Activated T-cell treated with anti-CD3 and anti-CD28 coated beads for 1 hour (primary cell): ENCODE measurements around the gene MCMBP.
A peak's percentile ranks its signal among the peaks of the same experiment; 100 is the strongest.
"Not testable (repeated sequence)": the region's sequence is repeated elsewhere in the genome, so short reads cannot be mapped to it uniquely, and the experiment has no call there.

Experiments used
- DNase-seq: peaks from one replicate; pipeline ENCODE4 v3.0.0-alpha.2; 2020; ENCODE audit warnings: low read depth

The MCMBP gene

DNA sequence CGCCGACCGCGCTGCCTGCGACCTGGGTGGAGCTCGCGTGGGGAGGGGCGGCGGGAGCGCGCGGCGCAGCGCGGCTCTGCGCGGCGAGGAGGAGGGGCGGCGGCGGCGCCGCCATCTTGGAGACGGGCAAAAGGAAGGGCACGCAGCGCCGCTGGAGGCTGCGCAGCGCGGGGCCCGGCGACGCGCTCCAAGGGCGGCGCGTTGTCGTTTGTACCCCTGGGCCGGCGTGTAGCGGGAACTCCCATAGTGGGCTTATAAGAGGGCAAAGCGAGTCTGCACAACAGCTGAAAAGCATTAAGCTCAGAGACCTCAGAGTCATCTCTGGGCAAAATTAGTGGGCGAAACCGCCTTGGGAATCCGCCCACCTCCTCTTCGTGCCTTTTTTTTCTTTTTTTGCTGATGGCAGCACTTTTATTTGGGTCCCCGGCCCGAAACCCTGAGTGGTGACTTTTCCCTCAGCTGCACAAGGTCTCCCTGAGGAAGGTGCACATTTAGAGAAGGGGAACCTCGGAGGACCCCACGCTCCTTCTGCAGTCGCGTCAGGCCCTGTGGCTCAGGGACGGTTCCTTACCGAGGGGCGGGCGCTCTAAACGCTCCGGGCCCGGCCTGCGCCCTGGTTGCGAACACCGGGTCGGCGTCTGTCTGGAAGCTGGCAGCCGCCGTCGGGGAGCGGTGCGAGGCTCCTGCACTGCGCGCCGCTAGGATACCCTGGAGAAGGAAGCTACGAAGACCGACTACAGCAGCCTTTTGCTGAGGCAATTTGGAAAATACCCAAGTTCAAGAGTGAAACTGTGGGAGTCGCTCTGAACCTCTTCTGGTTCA is 428 bp upstream of the MCMBP start:
- DNase-seq = peak; percentile 80

DNA sequence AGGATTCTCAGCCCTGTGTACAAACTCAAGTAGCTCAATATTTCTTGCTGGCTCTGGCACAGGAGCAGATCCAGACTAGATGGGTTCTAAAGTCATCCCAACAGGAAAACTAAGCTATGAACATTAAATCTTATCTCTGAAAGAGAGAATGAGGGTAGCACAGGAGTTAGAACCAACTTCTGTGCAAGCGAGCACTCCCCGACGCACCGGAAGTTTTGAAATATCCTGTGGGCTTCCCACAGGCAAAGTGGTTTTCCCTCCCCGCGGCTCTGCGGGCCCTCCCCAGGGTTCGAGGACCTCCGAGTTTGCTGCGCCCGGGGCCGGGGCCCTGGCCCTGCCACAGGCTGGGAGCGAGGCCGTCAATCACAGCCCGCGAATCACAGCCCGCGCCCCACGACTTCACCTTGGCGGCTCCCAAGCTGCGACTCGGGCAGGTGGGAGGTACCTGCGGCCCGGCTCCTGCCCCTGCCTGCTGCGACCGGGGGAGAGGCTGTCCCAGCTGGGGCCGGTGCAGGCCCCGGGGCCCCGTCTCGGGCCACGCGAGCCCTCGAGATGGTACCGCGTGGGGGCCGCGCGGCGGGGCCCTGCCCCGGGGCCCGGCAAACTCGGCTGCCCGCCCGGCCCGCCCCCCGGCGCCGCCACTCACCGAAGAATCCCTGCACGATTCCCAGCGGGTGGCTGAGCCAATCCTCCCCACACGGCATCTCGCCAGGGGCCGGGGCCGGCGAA is 598 bp downstream of the MCMBP start:
- peak; percentile 25 for DNase-seq

DNA sequence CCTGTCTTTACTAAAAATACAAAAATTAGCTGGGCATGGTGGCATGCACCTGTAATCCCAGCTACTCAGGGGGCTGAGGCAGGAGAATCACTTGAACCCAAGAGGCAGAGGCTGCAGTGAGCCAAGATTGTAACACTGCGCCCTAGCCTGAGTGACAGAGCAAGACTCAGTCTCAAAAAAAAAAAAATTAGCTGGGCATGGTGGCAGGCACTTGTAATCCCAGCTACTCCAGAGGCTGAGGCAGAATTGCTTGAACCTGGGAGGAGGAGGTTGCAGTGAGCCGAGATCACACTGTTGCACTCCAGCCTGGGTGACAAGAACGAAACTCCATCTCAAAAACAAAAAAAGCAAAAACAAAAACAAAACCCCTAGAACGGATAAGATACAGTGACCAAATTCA is 3.2 kb downstream of the MCMBP start:
- DNase-seq = not testable (repeated sequence)

DNA sequence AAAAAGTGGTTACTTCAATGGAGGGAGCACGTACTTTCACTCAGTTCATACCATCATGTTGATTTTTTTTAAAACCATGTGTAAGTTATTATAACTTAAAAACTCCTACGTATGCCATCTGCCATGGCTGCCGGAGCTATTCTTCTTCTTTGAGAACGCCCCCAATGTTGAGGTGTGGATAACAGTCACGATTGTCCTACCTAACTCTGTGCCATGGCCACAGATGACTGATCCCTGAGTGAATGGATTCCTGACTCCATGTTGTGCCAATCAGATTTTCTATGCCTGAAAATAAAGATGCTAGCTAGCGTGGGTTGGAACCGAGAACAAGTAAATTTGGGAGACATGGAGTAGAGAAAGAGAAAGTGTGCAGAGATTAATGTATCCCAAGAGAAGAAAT is 5.3 kb downstream of the MCMBP start:
- no peak for DNase-seq

DNA sequence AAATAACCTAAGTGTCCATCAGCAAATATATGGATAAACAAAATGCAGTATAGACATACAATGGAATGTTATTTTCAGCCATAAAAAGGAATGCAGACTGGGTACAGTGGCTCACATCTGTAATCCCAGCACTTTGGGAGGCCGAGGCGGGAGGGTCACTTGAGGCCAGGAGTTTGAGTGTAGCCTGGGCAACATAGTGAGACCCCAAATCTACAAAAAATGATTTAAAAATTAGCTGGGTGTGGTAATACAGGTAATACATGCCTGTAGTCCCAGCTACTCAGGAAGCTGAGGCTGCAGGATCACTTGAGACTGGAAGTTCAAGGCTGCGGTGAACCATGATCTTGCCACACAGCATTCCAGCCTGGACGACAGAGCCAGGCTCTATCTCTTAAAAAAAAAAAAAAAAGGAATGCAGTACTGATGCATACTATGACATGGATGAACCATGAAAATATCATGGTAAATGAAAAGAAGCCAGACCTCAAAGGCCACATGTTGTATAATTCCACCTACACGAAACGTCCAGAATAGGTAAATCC is 6.9 kb downstream of the MCMBP start:
- DNase-seq = no peak

DNA sequence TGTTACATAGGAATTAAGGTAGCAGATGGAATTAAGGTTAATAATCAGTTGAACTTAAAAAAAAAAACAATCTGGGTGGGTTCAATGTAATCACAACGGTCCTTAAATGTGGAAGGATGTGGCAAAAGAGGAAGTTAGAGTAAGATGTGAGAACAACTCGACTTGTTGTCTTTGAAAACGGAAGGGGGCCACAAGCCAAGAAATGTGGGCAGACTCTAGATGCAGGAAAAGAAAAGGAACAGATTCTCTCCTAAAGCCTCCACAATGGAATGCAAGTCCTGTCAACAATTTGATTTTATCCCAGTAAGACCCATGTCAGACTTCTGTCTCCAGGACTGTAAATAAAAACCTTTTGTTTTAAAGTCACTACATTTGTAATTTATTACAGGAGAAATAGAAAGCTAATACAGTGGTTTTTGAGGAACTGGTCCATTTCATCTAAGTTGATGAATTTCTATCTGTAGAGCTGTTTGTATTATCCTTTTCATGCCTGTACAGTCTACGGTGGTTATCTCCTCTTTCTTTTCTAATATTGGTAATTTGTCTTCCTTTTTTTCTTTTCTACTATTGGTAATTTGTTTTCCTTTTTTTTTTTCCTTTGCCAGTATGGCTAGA is 8.6 kb downstream of the MCMBP start:
- no peak for DNase-seq

DNA sequence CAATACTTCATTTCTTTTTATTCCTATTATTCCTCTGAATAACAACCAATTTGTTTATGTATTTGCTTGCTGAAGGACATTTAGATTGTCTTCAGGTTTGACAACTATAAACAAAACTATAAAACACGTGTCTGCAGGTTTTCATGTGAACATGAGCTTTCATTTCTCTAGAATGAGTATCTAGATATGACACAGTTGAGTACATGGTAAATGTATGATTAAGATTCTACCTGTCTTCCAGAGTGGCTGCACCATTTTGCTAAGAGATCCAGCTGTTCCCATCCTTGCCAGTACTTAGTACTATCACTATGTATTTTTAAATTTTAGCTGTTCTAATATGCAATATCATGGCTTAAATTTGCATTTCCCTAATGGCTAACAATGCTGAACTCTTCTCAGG is 10.1 kb downstream of the MCMBP start:
- DNase-seq = no peak

DNA sequence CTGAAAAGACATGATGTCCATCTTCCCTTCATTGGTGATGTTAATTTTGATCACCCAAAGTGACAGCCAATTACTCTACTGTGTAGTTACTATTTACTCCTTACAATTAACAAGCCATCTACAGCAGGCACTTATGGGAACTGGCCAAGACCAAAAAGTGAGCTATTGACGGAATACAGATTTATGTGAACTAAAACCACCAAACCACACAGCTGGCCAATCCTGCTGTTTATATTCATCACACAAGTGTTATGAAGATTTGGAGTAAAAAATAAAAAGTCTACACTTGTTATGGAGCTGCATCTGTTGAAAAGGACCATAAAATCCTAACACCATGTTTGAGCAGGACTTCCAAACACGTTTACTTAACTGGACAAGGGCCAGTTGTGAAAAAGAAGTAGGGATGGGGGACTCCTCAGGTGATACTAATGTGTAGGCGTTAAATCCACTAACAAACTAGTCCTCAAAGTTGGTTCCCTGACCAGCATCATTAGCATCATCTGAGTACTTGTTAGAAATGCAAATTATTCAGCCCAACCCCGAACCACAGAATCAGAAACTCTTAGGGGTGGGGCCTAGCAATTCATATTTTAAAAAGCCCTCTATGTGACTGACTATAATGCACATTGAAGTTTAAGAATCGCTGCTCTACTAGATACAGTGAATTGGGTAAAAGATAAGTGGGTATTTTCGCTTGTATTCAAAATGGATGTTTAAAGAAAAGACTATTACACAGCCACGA is 11.6 kb downstream of the MCMBP start:
- no peak for DNase-seq

DNA sequence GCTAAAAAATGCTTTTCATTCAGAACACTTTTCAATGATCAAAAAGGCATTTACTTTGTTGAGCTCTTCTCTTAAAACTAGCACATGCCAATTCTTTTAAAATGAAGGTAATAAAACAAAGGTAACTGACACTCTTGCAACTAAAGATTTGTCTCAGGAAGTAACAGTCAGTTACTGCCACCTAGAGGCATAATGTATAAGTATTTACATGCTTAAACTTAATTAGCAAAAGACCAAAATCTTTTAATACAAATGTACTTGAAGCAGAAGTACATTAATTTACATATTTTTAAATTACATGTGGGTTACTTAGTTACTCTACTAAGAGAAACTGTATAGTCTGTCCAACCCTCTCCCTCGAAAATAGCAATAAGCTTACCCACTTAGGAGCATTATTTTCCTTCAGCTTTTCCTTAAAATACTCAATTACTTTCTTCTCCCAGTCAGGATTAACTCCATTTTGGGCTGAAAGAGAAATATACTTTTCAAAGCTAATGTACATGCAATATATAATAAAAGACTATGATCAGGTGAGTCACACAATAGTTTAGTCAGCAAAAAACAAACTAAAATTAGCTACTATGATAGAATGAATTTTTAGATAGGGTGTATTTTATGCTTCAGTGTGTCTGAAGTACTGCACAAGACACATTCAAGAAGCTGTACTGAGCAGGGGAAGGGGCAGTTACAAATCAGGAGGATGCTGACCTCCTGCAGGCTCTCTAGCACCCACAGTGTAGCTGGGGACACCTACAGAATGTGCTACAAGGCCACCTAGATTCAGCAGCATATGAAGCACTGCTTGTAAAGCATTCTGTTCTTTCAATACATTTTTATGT is 13.0 kb downstream of the MCMBP start:
- DNase-seq = no peak

DNA sequence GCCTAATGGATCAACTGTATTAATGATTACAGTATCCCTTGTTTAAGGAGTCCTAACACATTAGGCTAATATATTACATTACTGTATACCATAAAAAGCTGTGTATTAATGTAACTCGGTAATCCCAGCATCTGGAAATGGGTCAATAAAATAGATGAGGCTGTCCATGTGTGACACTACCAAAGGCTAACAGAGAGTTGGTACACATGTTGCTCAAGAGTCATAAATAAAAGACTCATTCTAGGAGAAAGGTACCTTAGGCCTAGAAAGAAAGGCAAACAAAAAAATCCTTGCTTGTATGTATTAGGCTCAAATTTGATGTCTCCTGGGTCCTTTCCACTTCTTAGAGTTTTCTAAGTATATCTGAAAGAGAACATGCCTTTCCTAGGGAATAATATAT is 14.6 kb downstream of the MCMBP start:
- no peak for DNase-seq

DNA sequence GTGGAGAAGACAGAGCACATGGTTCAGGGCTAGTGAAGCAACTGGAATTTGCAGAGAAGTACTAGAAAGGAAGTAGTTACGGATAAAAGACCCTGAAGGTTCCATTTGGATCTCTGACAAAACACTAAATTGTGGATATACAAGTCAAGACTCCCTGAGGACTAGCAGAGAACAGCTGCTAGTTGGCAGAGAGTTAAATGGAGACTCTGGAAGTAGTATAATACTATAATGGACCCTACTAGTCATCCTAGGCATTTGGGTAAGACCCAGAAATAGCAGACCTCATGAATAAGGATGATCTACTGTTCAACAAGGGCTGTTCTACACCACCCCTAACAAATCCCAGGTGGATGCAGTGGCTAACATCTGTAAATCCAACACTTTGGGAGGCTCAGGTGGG is 19.1 kb downstream of the MCMBP start:
- DNase-seq = no peak

DNA sequence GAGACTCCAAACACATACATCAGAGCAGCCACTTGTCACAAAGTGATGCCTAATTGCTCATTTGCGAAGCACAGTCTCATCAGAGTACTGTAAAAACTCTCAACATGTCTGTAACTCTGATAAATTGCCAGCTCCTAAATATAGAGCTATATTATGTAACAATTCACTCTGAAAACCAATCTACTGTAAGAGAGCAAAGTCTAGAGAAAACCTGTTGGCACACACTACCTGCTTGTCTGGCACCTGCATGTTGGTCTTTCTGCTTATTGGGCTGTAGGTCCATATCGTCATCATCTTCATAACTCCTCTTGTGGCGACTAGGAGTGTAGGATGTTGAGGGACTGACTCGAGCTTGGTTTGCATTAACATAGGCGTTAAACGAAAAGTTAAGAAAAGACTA is 19.8 kb downstream of the MCMBP start:
- no peak for DNase-seq

DNA sequence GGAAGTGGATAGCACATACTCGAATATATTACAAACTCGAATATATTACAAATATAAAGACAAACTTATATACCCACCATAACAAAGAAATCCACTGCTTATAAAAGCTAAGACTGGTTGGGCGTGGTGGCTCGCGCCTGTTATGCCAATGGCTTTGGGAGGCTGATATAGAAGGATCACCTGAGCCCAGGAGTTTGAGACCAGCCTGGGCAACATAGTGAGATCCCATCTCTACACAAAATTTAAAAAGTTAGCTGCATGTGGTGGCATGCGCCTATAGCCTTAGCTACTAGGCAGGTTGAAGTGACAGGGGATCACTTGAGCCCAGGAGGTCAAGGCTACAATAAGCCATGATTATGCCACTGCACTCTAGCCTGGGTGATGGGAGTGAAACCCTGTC is 20.4 kb downstream of the MCMBP start:
- no peak for DNase-seq

DNA sequence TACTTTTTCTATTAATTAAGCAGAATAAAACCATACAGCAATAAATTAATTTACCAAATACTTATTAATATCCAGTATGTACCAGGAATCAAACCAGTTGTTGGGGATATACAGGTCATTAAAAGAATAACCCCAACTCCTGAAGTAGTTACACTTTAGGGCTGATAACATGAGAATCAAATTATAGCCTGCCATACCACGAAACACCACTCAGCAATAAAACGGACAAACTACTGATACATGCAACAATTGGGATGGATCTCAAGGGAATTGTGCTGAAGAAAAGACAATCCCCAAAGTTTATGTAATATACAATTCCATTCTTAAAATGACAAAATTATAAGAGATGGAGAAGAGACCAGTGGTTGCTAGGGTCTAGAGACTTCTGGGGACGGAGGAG is 22.7 kb downstream of the MCMBP start:
- no peak for DNase-seq

DNA sequence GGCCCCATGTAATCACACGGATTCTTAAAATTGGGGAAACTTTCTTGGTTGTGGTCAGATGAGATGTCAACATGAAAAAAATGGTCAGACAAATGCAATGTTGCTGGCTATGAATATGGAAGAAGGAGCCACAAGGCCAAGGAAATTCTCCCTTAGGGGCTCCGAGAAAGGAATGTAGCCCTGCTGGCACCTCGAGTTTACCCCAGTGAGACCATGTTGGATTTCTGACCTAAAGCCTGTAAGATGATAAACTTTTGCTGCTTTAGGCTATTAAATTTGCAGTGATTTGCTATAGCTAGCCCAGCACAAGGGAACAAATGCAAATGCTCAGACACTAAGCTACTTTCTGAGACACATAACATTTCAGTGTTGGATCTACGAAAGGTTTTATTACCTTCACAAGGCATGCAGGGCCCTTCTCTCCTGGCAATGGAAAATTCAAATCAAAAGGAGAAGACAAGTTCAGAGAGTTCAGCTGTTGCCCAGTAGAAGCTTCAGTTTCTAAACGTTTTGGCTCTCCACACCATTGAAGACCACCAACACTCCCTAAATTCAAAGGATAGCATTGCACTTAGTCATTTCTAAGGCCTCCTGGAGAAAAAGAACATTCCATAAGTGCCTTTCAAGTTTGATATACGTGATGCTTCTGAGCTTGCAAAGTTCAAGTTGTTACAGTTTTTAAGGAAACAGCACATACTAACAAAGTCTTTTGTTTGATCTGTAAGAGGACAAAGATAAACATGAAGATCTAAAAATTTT is 23.4 kb downstream of the MCMBP start:
- no peak for DNase-seq

DNA sequence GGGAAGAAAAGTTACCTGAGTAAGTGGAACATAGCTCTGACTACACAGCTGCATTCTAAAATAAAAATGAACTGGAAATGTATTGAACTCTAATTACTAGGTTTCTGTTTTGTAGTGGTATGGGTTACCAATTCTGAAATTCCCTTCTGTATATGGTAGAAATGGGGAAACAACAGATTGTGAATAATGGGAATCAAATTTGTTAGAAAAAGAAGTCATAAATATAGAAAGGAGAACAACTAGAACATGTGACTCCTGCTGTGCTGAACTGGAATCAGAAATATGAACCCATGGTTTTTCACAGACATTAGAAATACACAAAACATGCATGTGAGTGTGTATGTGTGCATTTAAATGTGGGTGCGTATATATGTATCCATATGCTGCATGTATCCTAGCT is 27.0 kb downstream of the MCMBP start:
- no peak for DNase-seq

DNA sequence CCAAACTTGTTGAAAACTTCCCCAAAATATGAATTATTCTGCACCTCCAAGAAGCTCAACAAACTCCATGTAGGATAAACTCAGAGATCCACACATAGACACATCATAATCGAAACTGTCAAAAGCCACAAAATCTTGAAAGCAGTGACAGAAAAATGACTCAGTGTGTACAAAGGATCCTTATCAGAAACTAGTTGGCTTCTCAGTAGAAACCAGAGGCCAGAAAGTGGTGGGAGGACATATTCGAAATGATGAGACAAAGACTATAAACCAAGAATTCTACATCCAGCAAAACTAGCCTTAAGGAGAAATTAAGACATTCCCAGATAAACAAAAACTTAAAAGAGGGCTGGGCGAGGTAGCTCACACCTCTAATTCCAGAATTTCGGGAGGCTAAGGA is 38.5 kb downstream of the MCMBP start:
- no peak for DNase-seq

DNA sequence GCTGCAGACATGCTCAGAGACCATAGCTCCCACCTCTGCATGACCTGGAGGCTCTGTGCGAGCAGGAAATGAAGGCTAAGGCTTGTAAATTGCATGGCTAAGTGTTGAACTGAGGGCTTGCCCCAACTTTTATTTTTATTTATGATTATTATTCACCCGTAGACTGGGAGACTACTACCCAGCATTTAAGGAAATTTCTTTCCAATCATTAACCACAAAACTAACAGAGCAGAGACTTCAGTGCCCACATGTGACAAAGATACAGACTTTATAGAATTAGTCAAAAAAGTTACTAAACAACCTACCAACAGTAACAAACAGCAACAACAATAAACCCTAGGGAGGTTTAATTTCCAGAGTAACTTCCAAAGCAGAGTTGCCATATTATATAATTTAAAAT is 39.7 kb downstream of the MCMBP start:
- DNase-seq = no peak

DNA sequence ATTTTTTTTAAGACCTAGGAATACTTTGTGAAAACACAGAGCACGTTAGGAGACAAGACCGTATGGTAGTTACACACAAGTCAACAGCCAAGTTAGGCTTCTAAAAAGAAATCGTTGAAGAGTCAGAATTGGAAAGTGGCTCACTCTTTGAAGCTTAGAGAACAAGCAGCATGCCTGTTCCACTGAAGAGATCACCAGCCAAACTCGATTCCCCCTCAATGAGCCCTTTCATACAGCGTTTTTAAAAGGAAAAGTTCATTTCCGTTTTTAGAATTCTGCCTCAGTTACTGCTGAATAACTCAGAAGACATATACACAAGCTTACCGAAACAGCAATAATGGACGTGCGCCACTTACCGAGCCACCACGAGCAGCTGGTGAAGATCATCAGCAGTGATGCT is 41.0 kb downstream of the MCMBP start:
- no peak for DNase-seq

DNA sequence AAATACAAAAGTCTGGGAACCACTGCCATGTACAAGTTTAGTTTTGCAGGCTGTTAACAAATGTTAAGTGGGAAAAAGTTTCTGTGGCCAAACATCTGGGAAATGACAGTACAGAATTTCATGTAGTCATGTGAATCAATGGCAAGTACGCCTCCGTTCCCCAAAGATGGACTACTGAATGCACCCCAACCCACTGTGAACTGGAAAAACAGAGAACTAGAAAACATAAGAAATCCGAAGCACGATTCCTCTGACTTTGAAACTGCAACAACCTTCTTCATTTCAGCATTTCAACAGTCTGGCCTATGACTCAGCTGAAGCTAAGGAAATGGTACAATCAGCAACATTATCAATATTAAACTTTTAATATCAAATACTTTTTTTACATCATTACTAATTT is 41.8 kb downstream of the MCMBP start:
- no peak for DNase-seq

DNA sequence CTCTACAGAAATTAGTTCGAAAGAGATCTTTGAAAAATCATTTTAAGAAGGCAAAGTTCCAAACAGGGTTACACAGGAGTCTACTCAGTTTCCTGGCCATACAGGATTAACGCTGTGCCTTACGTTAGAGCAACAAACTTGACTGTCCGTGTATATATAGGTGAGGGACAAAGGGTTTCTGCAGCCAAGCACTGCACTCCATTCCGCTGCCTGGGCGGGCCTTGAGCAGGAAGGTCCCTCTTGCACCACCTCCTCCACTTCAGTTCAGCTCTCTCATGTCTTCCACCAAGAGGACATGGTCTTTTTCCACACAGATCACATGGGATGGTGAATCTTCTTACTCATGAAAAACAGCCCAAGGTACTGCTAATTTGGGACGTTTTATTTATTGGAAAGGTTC is 43.2 kb downstream of the MCMBP start:
- no peak for DNase-seq
